GM12801 (cell line): ENCODE data around the gene TYMS.

Experiments used
- TF ChIP-seq, protein P1 (sequence below): IDR thresholded peaks from one replicate; pipeline ENCODE4 v1.5.1; 2011; ENCODE audit warnings: control low read depth; ENCODE audit not compliant: insufficient read length; ENCODE audit errors: extremely low read depth

TYMS gene

DNA sequence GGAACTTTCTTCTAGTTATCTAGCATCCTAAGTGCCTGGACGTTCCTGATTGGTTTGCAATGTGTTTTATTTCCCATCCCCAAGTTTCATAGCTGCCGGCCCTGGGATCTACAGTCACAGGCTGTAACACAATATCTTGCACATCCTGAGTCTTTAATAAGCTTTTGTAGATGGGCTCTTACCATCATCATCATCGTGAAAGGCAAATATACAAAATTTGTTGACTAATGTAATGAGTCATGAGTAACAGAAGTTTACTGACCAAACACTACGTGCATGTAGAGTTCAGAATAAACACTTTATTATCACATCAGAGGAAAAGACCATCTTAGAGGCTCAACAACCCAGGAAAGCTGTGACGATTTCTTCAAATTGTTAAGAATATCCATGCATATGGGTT is 8.1 kb upstream of the TYMS start:
- TF ChIP-seq, protein P1, sequence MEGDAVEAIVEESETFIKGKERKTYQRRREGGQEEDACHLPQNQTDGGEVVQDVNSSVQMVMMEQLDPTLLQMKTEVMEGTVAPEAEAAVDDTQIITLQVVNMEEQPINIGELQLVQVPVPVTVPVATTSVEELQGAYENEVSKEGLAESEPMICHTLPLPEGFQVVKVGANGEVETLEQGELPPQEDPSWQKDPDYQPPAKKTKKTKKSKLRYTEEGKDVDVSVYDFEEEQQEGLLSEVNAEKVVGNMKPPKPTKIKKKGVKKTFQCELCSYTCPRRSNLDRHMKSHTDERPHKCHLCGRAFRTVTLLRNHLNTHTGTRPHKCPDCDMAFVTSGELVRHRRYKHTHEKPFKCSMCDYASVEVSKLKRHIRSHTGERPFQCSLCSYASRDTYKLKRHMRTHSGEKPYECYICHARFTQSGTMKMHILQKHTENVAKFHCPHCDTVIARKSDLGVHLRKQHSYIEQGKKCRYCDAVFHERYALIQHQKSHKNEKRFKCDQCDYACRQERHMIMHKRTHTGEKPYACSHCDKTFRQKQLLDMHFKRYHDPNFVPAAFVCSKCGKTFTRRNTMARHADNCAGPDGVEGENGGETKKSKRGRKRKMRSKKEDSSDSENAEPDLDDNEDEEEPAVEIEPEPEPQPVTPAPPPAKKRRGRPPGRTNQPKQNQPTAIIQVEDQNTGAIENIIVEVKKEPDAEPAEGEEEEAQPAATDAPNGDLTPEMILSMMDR = no peak

DNA sequence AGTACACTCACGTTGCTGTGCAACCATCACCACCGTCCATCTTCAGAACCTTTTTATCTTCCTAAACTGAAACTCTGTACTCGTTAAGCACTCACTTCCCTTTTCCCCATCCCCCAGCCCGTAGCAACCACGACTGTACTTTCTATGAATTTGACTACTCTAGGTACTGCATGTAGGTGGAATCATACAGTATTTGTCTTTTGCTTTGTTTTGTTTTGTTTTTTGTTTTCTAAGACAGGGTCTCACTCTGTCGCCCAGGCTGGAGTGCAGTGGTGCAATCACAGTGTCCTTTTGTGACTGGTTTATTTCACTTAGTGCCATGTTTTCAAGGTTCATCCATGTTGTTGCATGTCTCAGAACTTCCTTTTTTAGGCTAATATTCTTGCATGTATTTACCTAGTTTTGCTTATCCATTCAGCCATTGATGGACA is 7.0 kb upstream of the TYMS start:
- TF ChIP-seq, protein P1 = no peak

DNA sequence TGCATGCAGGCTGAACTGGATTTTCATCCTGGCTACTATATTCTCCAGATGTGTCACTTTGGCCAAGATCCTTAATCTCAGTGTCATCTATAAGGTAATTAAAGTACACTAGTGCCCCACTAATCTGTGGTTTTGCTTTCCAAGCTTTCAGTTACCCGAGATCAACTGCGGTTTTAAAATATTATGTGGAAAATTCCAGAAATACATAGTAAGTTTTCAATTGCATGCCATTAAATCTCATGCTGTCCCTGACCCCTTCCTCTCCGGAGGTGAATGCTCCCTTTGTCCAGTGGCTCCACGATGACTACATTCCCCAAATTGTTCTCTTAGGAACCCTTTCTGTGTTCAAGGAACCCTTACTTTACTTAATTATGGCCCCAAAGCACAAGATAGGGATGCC is 5.3 kb upstream of the TYMS start:
- TF ChIP-seq, protein P1 = no peak

DNA sequence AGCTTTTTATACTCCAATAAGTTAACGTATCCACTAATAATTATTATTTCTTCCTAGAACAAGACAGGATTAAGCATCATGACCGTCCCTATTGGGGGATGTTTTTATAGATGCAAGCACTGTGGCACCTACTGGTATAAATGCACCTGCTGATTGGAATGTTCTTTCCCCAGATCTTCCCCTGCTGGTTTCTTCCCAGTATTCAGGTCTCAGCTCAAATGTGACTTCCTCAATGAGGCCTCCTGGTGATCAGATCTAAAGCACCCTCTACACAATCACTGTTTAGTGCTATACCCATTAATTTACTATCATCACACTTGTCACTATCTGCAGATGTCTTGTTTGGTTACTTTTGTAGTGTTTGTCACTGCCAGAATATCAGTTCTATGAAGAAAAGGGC is 3.9 kb upstream of the TYMS start:
- TF ChIP-seq, protein P1 = no peak

DNA sequence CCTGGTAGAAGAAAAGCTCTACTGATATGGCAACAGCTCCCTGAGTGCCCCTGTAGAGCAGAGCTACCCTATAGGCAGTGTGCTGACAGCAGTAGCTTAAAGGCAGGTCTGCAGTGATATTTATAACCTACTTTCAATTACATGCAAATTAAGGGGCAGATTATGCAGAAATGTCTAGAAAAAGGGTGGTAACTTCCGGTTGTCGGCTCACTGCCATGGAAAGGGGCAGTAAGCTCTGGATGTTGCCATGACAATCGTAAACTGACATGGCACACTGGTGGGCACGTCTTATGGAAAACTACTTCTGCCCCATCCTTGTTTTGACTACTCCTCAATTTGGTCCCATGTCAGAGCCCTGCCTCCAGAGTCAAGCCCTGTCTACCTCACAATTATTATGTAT is 2.9 kb upstream of the TYMS start:
- TF ChIP-seq, protein P1 = no peak

DNA sequence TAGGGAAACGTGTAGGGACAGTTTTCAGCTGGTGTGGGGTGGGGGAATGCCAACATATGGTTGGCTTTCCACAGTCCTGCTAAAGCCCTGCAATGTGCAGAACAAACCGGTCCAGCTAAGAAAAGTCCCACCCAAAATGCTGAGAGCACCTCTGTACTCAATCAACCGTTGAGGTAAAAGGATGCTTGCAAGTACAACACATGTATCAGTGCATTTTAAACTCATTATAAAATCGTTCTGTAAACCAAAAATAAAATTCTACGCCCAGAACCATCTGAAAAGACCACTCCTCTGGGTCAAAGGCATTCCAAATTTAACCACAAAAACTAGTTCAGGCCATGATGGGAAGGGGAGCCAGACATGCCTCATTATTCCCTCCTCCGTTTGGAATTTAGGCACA is 2.0 kb upstream of the TYMS start:
- TF ChIP-seq, protein P1 = no peak

DNA sequence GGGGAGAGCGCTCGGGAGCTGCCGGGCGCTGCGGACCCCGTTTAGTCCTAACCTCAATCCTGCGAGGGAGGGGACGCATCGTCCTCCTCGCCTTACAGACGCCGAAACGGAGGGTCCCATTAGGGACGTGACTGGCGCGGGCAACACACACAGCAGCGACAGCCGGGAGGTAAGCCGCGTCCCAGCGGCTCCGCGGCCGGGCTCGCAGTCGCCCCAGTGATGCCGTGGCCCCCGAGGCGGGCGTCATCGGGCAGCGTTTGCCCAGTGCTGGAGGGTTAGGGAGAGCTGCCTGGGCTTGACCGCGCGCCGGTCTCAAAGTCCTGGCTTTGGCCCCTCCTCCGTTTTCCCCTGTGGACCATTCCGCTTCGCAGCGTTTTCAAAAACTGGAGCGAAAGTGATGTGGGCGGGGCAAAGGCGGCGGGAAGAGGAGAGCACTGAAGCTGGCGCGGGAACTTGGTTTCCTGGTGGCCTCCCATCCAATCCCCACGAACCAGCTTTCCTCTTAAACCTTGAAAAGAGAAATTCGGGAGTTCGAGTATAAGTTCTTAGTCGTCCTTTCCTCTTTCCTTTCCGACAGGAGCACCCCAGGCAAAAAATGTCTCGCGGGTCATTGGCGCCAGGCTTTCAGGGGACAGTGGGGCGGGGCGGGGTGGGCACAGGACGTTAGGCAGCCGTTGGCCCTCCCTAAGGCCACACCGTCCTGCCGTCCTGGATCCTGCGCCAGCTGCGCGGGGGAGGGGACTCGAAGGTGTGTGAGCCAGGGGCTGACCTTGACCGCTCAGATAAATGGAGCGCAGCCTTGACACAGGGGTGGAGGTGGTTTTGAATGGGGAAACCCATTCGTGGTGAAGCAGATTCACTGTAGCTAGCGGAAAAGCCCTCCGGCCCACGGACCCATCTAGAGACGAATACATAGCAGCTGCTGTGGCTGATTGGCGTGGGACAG is 821 bp downstream of the TYMS start:
- TF ChIP-seq, protein P1 = no peak
